Right renal cortex interstitium (tissue), 3 donors: ENCODE measurements around the gene SMIM27. TPM values are rescaled to one million over a fixed set of nuclear protein-coding genes. Genes with fewer than 3 reads are reported as not detected.

Experiments
- DNase-seq, 3 donors: peaks; one replicate each; pipeline ENCODE4 v3.0.0-alpha.2; 2013; ENCODE audit warnings: low read depth in 3 of 3, low spot score in 2 of 3
- polyA plus RNA-seq, 3 donors: library from polyadenylated mRNA; unstranded; fragments of 120-200 nt; gene quantifications; one replicate each; pipeline ENCODE4 v1.2.1, GENCODE V29; 2013; ENCODE audit not compliant: insufficient read length in 3 of 3

The SMIM27 gene
- polyA plus RNA-seq, 3 donors: 13.9 to 18.4 (median 14.4) TPM

DNA sequence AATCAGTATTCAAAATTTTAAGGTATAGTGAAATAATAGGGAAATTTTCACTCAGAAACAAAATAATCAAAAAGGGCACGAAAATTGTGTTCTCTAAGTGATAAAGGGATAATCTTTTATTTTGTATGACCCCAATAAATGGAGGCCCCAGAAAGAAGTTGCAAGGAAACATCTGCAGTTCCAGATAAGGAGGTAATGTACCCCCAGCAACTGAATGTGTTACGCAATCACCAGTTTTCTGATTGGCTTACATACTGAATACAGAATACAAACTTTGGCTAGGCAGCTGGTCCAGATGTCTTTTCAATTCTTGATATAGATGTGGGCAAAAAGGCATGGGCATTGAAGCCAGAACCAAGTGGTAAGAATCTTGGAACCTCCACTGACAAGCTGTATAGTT lies 2.0 kb downstream of the SMIM27 start:
- DNase-seq: no peak

DNA sequence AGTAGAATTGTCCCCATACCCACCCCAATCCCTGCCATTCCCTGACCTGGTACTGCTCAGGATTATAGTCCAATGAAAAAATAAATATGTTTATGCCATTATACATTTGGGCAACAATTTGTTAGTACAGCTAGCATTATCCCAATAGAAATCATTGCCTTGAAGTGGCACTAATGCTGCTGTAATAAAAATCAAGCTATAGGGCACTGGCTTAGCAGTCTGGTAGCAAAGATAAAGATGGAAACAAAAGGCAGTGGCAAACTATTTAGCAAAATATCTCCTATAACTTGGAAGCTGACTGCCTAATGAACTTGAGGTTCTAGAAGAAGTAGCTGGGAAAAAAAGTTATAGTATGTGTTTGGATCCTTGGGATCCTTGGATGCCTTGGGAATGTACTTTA lies 2.5 kb downstream of the SMIM27 start:
- no peak for DNase-seq

GRCh38 chr9:32558408-32558934 lies 6.3 kb downstream of the SMIM27 start:
- DNase-seq: no peak

- no peak for DNase-seq
Measured at GRCh38 chr9:32565967-32566366, 13.8 kb downstream of the SMIM27 start.

GRCh38 chr9:32566770-32567169 lies 14.6 kb downstream of the SMIM27 start:
- no peak for DNase-seq

- no peak for DNase-seq
Measured at GRCh38 chr9:32570262-32570661, 18.1 kb downstream of the SMIM27 start.

GRCh38 chr9:32571969-32572899 lies 20.1 kb downstream of the SMIM27 start:
- DNase-seq: peak in 1 of 3 donors; percentile 61

- DNase-seq: peak; percentile 81 to 92 (median 84)
Measured at GRCh38 chr9:32572900-32573523, 20.9 kb downstream of the SMIM27 start, which contains the start of gene NDUFB6. Gene NDUFB6 (minus strand): TSS chr9:32573159. CDS start chr9:32573060, 99 bp downstream.

DNA sequence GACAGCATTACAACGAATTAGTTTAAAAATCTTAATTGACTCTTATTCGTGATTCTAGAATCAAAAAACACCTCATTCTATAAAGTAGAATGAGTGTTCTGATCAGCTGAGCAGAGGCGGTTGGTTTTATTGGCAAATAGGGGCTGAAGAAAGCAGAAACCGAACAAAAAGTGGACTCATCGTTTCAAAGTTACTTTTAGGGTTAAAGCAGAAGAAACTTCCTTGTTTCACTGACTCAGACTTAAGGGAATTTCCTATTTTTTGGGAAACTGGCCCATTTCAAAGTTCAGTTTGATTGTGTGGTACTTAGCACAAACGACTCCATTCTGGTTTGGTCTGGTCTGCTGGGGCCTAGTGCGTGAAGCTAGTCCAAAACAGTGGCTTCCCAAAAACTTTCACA lies 21.7 kb downstream of the SMIM27 start:
- no peak for DNase-seq

DNA sequence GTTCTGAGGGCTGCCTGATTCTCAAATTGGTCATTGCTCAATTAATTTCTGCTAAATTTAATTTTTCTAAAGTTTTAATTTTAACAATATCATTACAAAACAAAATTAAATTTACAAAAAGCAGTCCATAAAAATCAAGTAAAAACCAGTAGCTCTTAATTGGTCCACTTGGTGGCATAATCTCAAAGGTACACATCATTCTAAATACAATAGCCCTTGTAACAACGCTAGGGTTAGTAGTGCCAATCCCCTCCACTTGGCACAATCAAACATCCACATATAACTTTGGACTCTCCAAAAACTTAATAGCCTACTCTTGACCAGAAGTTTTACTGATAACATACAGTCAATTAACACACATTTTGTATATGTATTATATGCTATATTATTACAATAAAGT lies 22.7 kb downstream of the SMIM27 start:
- DNase-seq: no peak

- no peak for DNase-seq
Measured at GRCh38 chr9:32577316-32577715, 25.2 kb downstream of the SMIM27 start.

GRCh38 chr9:32578976-32579375 lies 26.8 kb downstream of the SMIM27 start:
- DNase-seq: no peak

DNA sequence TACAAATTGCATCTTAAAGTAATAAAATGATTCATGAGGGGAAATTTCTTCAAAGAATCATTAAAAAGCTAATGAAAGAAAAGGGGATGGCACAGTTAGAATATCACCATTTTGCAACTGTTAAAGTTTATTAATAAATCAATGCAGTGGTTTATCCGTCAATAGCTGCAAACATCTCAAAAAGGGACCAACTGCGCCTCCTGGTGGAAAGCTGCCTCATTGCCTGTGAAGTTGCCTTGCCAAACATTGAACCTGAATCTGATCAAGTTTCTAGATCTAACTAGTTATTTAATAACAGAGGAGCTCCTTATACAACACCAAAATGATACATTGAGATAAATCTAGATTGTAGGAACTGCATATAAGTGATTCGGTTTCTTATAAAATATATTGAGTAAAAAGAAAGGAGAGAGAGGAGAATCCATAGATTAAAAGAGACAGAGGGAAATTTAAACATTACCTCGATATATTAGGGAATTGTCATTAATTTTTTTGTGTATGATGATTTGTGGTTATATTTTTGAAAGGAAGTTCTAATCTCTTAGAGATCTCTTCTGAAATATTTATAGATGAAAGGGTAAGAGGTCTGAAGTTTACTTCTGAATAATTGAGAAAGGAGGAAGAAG lies 27.7 kb downstream of the SMIM27 start:
- peak in 1 of 3 donors; percentile 38 for DNase-seq

DNA sequence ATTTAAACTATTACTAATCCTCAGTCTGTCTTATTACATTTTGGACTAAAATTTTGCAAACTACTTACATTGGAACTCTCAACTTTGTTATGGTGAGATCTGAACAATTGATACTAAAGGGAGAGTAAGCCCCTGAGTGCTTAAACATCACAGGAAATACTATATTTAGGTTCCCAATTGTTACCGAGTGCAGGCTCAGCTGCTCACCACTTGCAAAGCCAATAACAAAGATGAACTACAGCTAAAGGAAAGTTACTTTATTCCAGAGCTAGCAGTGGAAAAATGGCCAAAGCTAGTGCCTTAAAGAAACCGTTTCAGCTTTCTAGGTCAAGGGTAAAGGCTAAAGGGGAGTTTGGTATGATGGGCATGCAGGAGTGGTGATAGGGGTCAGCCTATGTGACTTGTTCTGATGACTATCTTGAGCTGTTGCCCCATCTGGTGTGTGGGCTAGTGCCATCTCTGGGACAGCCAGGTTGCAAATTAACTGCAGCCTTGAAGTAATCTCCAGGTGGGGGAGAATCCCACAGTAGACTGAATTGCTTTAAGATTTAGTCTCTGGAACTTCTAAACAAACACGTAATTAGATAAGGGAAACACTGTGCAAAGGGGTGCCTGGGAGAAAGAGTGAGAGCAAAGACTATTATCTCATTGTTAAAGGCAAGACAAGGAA lies 28.6 kb downstream of the SMIM27 start:
- no peak for DNase-seq

- DNase-seq: peak in 1 of 3 donors; percentile 46
Measured at GRCh38 chr9:32581512-32582143, 29.5 kb downstream of the SMIM27 start.

- DNase-seq: no peak
Measured at GRCh38 chr9:32584784-32585183, 32.7 kb downstream of the SMIM27 start.

DNA sequence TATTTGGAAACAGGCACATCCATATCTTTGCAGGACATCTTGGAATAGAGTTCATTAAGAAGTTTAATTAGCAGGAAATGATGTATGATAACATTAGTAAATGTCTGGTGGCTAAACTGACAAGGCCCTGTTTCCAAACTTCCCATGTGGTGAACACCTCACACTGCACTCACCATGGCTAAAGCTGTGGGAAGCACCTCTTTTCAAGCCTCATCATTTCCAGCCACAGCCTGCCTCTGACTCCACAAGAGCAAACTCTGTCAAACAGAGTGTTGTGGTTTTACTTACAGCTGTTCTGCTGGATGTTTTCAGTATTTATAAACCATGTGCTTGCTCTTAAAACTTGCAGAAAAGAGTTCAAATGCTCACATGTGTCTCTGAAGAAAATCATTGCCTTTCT lies 35.8 kb downstream of the SMIM27 start:
- DNase-seq: no peak

DNA sequence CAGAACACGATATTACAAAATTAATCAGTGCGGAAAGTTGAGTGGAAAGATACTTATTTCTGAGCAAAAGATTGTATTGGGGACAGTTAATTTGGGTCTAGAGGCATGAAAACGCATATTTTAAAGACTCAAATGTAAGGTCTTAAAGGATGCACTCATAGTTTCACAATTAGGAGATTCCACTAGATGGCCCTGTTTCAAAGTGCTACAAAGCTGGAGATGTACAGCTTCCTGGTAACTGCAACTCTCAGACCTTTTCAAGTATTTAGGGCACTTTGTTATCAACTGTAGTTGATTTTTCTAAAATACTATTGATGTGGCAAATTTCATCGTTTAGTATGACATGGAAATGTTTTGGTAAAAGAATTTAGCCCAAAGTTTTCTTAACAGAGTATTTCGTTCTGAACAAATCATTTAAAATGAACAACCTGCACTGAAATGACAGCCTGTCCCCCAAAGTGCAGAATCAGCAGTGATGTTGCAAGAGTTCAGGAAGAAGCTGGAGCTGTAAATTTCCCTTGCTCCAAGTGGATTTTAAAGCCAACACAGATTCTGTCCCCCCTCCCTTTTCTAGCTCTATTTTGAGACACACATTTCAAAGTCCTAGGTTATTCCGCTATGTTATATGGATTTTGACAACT lies 37.1 kb downstream of the SMIM27 start:
- peak in 1 of 3 donors; percentile 29 for DNase-seq

- no peak for DNase-seq
Measured at GRCh38 chr9:32590476-32590875, 38.3 kb downstream of the SMIM27 start.

GRCh38 chr9:32590898-32591297 lies 38.8 kb downstream of the SMIM27 start:
- no peak for DNase-seq
